Cardiac fibroblast (primary cell): ENCODE data around the gene TBL1X.

ENCODE experiments used
- DNase-seq, 2 donors: peaks; one replicate each; pipeline versions ENCODE4 v3.0.0 to v3.0.0-alpha.2; 2010; ENCODE audit warnings: low read depth in 2 of 2
- H3K4me3 ChIP-seq, 2 donors: replicated peaks in 1 of 2; 1 replicate in 1 of 2; 2 replicates in 1 of 2; pipeline ENCODE4 v1.5.1; 2011; ENCODE audit warnings: low read depth in 2 of 2, low read length in 2 of 2, mild to moderate bottlenecking in 2 of 2, moderate library complexity in 1 of 2
- TF ChIP-seq, protein P1 (sequence below): IDR thresholded peaks from one replicate; pipeline ENCODE4 v1.5.1; 2011; ENCODE audit warnings: low read depth, mild to moderate bottlenecking, low read length, inconsistent platforms

The TBL1X gene

GRCh38 chrX:9688833-9689232, 224.0 kb downstream of the TBL1X start:
- TF ChIP-seq, protein P1, sequence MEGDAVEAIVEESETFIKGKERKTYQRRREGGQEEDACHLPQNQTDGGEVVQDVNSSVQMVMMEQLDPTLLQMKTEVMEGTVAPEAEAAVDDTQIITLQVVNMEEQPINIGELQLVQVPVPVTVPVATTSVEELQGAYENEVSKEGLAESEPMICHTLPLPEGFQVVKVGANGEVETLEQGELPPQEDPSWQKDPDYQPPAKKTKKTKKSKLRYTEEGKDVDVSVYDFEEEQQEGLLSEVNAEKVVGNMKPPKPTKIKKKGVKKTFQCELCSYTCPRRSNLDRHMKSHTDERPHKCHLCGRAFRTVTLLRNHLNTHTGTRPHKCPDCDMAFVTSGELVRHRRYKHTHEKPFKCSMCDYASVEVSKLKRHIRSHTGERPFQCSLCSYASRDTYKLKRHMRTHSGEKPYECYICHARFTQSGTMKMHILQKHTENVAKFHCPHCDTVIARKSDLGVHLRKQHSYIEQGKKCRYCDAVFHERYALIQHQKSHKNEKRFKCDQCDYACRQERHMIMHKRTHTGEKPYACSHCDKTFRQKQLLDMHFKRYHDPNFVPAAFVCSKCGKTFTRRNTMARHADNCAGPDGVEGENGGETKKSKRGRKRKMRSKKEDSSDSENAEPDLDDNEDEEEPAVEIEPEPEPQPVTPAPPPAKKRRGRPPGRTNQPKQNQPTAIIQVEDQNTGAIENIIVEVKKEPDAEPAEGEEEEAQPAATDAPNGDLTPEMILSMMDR: no peak
- H3K4me3 ChIP-seq: no peak overlapping the region
- no peak for DNase-seq

- no peak overlapping the region for H3K4me3 ChIP-seq
- TF ChIP-seq, protein P1: no peak
- no peak for DNase-seq
Observed at GRCh38 chrX:9690046-9690445, 225.2 kb downstream of the TBL1X start.

GRCh38 chrX:9693307-9694001, 228.6 kb downstream of the TBL1X start:
- H3K4me3 ChIP-seq: no peak overlapping the region
- TF ChIP-seq, protein P1: no peak
- no peak for DNase-seq

- no peak for DNase-seq
- TF ChIP-seq, protein P1: no peak
- H3K4me3 ChIP-seq: no peak overlapping the region
Observed at GRCh38 chrX:9698576-9698975, 233.7 kb downstream of the TBL1X start.

DNA sequence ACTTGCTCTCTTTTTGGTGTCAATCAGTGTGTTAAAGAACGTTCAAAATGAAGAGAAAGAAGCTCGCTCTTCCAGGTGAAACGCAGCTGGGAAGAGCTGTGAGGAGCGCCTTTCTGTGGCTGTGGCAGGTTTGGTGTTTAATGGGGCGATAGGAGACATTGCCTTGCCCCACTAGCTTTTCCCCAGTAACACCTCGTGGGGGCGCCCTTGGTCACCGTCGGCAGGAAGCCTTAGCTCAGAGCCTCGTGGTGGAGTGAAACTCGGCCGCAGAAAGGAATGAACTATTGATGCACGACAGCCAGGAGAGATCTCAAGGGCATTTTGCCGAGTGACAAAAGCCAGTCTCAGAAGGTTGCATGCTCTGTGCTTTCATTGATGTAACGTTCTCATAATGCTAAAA, 235.7 kb downstream of the TBL1X start:
- no peak overlapping the region for H3K4me3 ChIP-seq
- no peak for DNase-seq
- TF ChIP-seq, protein P1: no peak

- no peak overlapping the region for H3K4me3 ChIP-seq
- DNase-seq: no peak
- TF ChIP-seq, protein P1: no peak
Observed at GRCh38 chrX:9701790-9702189, 236.9 kb downstream of the TBL1X start.

- TF ChIP-seq, protein P1: no peak
- no peak for DNase-seq
- no peak overlapping the region for H3K4me3 ChIP-seq
Observed at GRCh38 chrX:9703406-9703805, 238.5 kb downstream of the TBL1X start.
